Left lung (tissue), 10 donors: ENCODE results near the gene ZNF563. TPM values are rescaled to one million over a fixed set of nuclear protein-coding genes. Genes with fewer than 3 reads are reported as not detected.

Source experiments
- ATAC-seq: fragments of 200-7000 bp; cut with Tn5 transposase; one replicate; pipeline ENCODE4 v1.9.1; 2020; ENCODE audit warnings: moderate library complexity
- DNase-seq, 4 donors: peaks; one replicate each; pipeline ENCODE4 v3.0.0-alpha.2; 2013 to 2020
- H3K27ac ChIP-seq, 2 donors: fragments of 200-600 bp; sonication (generic) in 1 of 2; one replicate each; pipeline versions ENCODE4 v1.5.0 to v1.8.0; 2020 to 2021
- H3K27me3 ChIP-seq, 2 donors: fragments of 200-600 bp; sonication (generic) in 1 of 2; one replicate each; pipeline versions ENCODE4 v1.5.0 to v1.8.0; 2020 to 2021
- H3K36me3 ChIP-seq, 2 donors: fragments of 200-600 bp; sonication (generic) in 1 of 2; one replicate each; pipeline versions ENCODE4 v1.5.0 to v1.8.0; 2020 to 2021
- H3K4me1 ChIP-seq, 2 donors: fragments of 200-600 bp; one replicate each; pipeline ENCODE4 v1.8.0; 2021
- H3K4me3 ChIP-seq, 2 donors: fragments of 200-600 bp; sonication (generic) in 1 of 2; one replicate each; pipeline versions ENCODE4 v1.5.0 to v1.8.0; 2020 to 2021; ENCODE audit warnings: mild to moderate bottlenecking in 1 of 2
- H3K9me3 ChIP-seq, 2 donors: fragments of 200-600 bp; sonication (generic) in 1 of 2; one replicate each; pipeline versions ENCODE4 v1.5.0 to v1.8.0; 2020 to 2021
- intact Hi-C, 2 donors: fragments of 100-400 bp; cut with DNase I; formaldehyde crosslinking; loops; one replicate each; pipeline versions ENCODE4 v1.11.2 to v1.14.2; 2022
- polyA plus RNA-seq, 6 donors: library from polyadenylated mRNA; unstranded; fragments of 120-200 nt; gene quantifications; one replicate each; pipeline ENCODE4 v1.2.1, GENCODE V29; 2013; ENCODE audit not compliant: insufficient read length in 6 of 6
- total RNA-seq, 2 donors: library from RNA; stranded (reverse); fragmentation: NEBNext Ultra II Directional; extraction: Animal tissue kit (Norgen Biotek cat#: 25700); gene quantifications; one replicate each; pipeline ENCODE4 v1.2.1, GENCODE V29; 2021
- TF ChIP-seq, protein P1 (sequence below), 2 donors: fragments of 200-600 bp; sonication (generic) in 1 of 2; IDR thresholded peaks; one replicate each; pipeline versions ENCODE4 v1.5.0 to v1.8.0; 2021; ENCODE audit warnings: antibody characterized with exemption in 2 of 2
- donor health status: DM: no; HTN: yes; CAD: no.
- donor health status: DM: no; HTN: no; CAD: no.

Gene ZNF563
- total and polyA plus RNA-seq, 8 donors = 3.9 to 5.9 (median 4.3) TPM

DNA sequence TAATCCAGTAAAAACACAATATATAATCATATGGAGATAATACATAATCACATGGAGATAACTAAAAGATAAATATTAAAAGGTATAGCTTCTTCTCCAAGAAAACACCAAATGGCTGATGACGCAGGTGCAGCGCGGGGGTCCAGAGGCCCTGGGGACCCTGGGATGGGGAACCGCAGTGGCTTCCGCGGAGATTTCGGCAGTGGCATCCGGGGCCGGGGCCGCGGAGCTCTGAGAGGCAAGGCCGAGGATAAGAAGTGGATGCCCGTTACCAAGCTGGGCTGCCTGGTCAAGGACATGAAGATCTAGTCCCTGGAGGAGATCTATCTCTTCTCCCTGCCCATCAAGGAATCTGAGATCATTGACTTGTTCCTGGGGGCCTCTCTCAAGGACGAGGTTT lies 49.2 kb downstream of the ZNF563 start:
- H3K4me1 ChIP-seq = peaks cover 3 to 11% of the 10 kb centered on the region in 2 donors
- intact Hi-C loops = no loop called here
- H3K27ac ChIP-seq = no peak overlapping the region
- ATAC-seq (no peak), DNase-seq (no peak)
- H3K27me3 ChIP-seq = no peaks in the 10 kb centered on the region
- H3K36me3 ChIP-seq = peaks cover 0 to 22% of the 10 kb centered on the region in 2 donors
- H3K9me3 ChIP-seq = peaks cover 0 to 32% of the 10 kb centered on the region in 2 donors
- TF ChIP-seq, protein P1, sequence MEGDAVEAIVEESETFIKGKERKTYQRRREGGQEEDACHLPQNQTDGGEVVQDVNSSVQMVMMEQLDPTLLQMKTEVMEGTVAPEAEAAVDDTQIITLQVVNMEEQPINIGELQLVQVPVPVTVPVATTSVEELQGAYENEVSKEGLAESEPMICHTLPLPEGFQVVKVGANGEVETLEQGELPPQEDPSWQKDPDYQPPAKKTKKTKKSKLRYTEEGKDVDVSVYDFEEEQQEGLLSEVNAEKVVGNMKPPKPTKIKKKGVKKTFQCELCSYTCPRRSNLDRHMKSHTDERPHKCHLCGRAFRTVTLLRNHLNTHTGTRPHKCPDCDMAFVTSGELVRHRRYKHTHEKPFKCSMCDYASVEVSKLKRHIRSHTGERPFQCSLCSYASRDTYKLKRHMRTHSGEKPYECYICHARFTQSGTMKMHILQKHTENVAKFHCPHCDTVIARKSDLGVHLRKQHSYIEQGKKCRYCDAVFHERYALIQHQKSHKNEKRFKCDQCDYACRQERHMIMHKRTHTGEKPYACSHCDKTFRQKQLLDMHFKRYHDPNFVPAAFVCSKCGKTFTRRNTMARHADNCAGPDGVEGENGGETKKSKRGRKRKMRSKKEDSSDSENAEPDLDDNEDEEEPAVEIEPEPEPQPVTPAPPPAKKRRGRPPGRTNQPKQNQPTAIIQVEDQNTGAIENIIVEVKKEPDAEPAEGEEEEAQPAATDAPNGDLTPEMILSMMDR (IDR thresholded peaks at IDR 0.05) = no peak
- no peak overlapping the region for H3K4me3 ChIP-seq

DNA sequence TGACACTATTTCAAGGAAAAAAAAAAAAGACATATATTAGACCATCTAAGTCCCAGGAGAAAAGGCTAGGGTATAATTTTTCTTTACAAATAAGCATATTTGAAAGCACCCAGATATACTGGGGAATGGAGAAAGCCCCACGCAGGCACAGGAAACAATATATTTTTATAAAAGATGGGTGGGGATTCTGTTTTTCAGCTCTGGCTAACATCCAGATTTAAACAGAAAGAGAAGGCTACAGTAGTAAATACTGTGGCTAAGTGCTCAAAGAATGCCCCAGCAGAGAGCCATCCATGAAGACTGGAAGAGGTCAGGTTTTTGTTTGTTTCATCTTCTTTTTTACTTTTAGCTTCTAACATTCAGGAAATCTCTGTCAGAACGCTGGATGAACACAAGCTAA lies 54.7 kb downstream of the ZNF563 start:
- H3K9me3 ChIP-seq = peaks cover 0 to 74% of the 10 kb centered on the region in 2 donors
- peaks cover 5 to 46% of the 10 kb centered on the region in 2 donors for H3K36me3 ChIP-seq
- intact Hi-C loops = no loop called here
- TF ChIP-seq, protein P1 (IDR thresholded peaks at IDR 0.05) = no peak
- H3K4me3 ChIP-seq = no peak overlapping the region
- no peaks in the 10 kb centered on the region for H3K27me3 ChIP-seq
- H3K27ac ChIP-seq = peak overlapping the region in 1 of 2 donors; percentile 24
- no peak for ATAC-seq
- DNase-seq = no peak
- peaks cover 0 to 3% of the 10 kb centered on the region in 2 donors for H3K4me1 ChIP-seq

DNA sequence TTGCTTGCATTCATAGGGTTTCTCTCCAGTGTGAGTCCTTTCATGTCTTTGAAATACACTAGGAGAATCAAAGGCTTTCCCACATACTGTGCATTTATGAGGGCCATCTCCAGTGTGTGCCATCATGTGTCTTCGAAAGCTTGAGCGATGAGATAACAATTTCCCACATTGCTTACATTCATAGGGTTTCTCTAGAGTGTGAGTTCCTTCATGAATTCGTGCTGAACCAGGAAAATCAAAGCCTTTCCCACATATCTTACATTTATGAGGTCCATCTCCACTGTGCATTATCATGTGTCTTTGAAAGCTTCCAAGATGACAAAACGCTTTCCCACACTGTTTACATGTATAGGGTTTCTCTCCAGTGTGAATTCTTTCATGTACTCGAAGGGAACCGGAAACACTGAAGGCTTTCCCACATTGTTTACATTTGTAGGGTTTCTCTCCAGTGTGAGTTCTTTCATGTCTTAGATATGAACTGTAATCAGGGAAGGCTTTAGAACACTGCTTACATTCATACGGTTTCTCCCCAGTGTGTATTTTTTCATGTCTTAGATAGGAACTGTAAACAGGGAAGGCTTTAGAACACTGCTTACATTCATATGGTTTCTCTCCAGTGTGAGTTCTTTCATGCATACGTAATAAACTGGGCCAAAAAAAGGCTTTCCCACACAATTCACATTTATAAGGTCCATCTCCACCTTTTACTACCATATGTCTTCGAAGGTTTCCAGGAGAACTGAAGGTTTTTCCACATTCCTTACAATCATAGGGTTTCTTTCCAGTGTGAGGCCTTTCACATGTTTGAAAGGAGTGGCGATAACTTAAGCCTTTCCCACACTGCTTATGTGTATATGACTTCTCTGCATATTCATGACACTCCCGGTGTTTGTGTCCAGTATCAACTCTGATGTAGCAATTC lies 60.2 kb downstream of the ZNF563 start:
- Histone ChIP-seq H3K36me3 (peaks cover 10 to 83% of the 10 kb centered on the region in 2 donors), H3K4me3 (no peak overlapping the region), H3K9me3 (peaks cover 0 to 100% of the 10 kb centered on the region in 2 donors), H3K27ac (no peak overlapping the region), H3K4me1 (no peaks in the 10 kb centered on the region), H3K27me3 (no peaks in the 10 kb centered on the region)
- intact Hi-C loops = no loop called here
- no peak for DNase-seq
- ATAC-seq = no peak
- TF ChIP-seq, protein P1 (IDR thresholded peaks at IDR 0.05) = no peak

DNA sequence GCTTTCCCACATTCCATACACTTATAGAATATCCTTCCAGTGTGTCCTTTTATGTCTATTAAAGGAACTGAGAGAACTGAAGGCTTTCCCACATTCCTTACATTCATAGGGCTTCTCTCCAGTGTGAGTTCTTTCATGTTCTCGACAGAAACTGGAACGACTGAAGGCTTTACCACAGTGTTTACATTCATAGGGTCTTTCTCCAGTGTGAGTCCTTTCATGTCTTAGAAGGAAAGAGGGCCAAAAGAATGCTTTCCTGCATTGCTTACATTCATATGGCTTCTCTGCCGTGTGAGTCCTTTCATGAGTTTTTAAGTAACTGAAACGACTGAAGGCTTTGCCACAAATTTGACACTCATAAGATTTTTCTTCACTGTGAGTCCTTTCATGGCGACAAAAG lies 61.0 kb downstream of the ZNF563 start:
- Histone ChIP-seq H3K4me1 (no peaks in the 10 kb centered on the region), H3K27me3 (no peaks in the 10 kb centered on the region), H3K27ac (no peak overlapping the region), H3K4me3 (no peak overlapping the region), H3K36me3 (peaks cover 10 to 78% of the 10 kb centered on the region in 2 donors), H3K9me3 (peaks cover 0 to 98% of the 10 kb centered on the region in 2 donors)
- TF ChIP-seq, protein P1 (IDR thresholded peaks at IDR 0.05) = no peak
- ATAC-seq = no peak
- intact Hi-C loops = no loop called here
- no peak for DNase-seq

DNA sequence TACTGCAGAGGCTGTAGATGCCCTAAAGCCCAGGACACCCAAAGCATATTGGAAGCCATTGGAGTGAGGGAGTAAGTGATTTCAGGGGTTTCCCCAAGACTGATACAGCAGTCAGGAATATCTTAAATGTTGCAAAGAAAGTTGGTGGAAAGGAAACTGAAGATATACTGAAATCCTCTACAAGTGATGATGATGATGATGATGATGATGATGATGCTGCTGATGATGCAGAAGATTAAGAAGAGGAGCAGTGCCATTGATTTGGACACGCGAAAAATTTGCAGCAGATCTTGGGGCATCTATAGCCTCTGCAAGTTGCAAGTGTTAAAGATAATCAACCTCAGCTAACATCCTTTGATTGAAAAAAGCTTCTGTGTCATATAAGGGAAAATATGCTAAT lies 62.6 kb downstream of the ZNF563 start:
- Histone ChIP-seq H3K36me3 (peaks cover 10 to 67% of the 10 kb centered on the region in 2 donors), H3K9me3 (peaks cover 0 to 98% of the 10 kb centered on the region in 2 donors), H3K27me3 (no peaks in the 10 kb centered on the region), H3K27ac (no peak overlapping the region), H3K4me3 (no peak overlapping the region), H3K4me1 (no peaks in the 10 kb centered on the region)
- DNase-seq (no peak), ATAC-seq (no peak)
- intact Hi-C loops = no loop called here
- TF ChIP-seq, protein P1 (IDR thresholded peaks at IDR 0.05) = no peak
